HepG2 (cell line): ENCODE measurements around the gene TRMT6. TPM values are rescaled to one million over a fixed set of nuclear protein-coding genes. Genes with fewer than 3 reads are reported as not detected.

Experiments
- ATAC-seq: fragments of 200-7000 bp; cut with Tn5 transposase; 3 replicates; pipeline ENCODE4 v1.9.1; 2020; ENCODE audit warnings: mild to moderate bottlenecking, moderate library complexity
- BruUV-seq: library from RNA; stranded (reverse); fragments of 400-500 nt; replicated peaks from 2 replicates; lab custom pipeline; 2021; lab: Mats Ljungman, UMichigan
- CTCF ChIA-PET: fragments of 300-600 bp; formaldehyde crosslinking; extraction: SDS; loops from one replicate; lab custom pipeline; 2021; ENCODE audit warnings: low total read pairs, inconsistent platforms, low intra/inter-chr PET ratio; lab: Yijun Ruan, JAX
- POLR2A ChIA-PET: fragments of 350-600 bp; sonication (Branson Sonifier 250); formaldehyde crosslinking; loops from one replicate; lab custom pipeline; 2020; ENCODE audit warnings: antibody characterized with exemption, inconsistent platforms; lab: Yijun Ruan, JAX
- DNase-seq: peaks from one replicate; pipeline ENCODE4 v3.0.0-alpha.2; 2015; ENCODE audit warnings: low spot score
- FAIRE-seq: peaks from 3 replicates; lab custom pipeline; 2011; peaks lifted over from hg19 to GRCh38; lab: Jason Lieb, UNC
- H2AFZ ChIP-seq: one replicate; pipeline ENCODE4 v1.6.1; 2011; ENCODE audit warnings: low read length, inconsistent platforms
- H3K27ac ChIP-seq: fragments of 300-600 bp; 3 replicates; pipeline ENCODE4 v1.8.0; 2011; ENCODE audit warnings: mixed run types, mild to moderate bottlenecking, mixed read lengths, low read length, inconsistent platforms; ENCODE audit not compliant: insufficient read depth; ENCODE audit errors: extremely low read length
- H3K27me3 ChIP-seq, 2 experiments: fragments of 200-600 bp in 1 of 2; 2 replicates in 1 of 2; 3 replicates in 1 of 2; pipeline versions ENCODE4 v1.6.0 to v1.8.0; 2011; ENCODE audit warnings: low read length in 2 of 2, mild to moderate bottlenecking in 2 of 2, moderate library complexity in 2 of 2, inconsistent platforms in 1 of 2; ENCODE audit not compliant: insufficient read depth in 2 of 2, control insufficient read depth in 1 of 2
- H3K36me3 ChIP-seq, 2 experiments: fragments of 200-600 bp in 1 of 2; replicated peaks in 1 of 2; 2 replicates in 1 of 2; 3 replicates in 1 of 2; pipeline versions ENCODE4 v1.5.1 to v1.8.0; 2011; ENCODE audit warnings: low read length in 2 of 2, inconsistent platforms in 1 of 2; ENCODE audit not compliant: insufficient read depth in 2 of 2, control insufficient read depth in 1 of 2
- H3K4me1 ChIP-seq: 2 replicates; pipeline ENCODE4 v1.5.1; 2012; ENCODE audit warnings: low read length, inconsistent platforms; ENCODE audit not compliant: insufficient read depth
- H3K4me2 ChIP-seq: 2 replicates; pipeline ENCODE4 v1.6.0; 2011; ENCODE audit warnings: low read depth, low read length, inconsistent platforms
- H3K4me3 ChIP-seq, 3 experiments: fragments of 200-600 bp in 1 of 3; sonication (generic), shearing (Covaris generic) in 1 of 3; replicated peaks in 1 of 3; 2 replicates each; pipeline ENCODE4 v1.5.1; 2011 to 2016; ENCODE audit warnings: low read length in 3 of 3, inconsistent platforms in 2 of 3, low read depth in 2 of 3, mild to moderate bottlenecking in 2 of 3, control low read depth in 1 of 3, mixed read lengths in 1 of 3; ENCODE audit not compliant: insufficient read depth in 1 of 3
- H3K79me2 ChIP-seq: one replicate; pipeline ENCODE4 v1.6.1; 2011; ENCODE audit warnings: low read length, inconsistent platforms; ENCODE audit not compliant: insufficient read depth
- H3K9ac ChIP-seq: 2 replicates; pipeline ENCODE4 v1.6.0; 2011; ENCODE audit warnings: mild to moderate bottlenecking, low read depth, low read length, inconsistent platforms; ENCODE audit not compliant: insufficient read depth
- H3K9me3 ChIP-seq: 2 replicates; pipeline ENCODE4 v1.5.1; 2012; ENCODE audit warnings: mild to moderate bottlenecking, low read length
- H4K20me1 ChIP-seq: 2 replicates; pipeline ENCODE4 v1.6.0; 2011; ENCODE audit warnings: inconsistent platforms, mild to moderate bottlenecking, low read length, moderate library complexity; ENCODE audit not compliant: insufficient read depth
- HINFP ChIP-seq: sonication (generic); formaldehyde crosslinking; IDR thresholded peaks from 2 replicates; pipeline ENCODE4 v1.4.0; 2020; ENCODE audit warnings: low read depth, mild to moderate bottlenecking, missing genetic modification reagents
- IKZF4 ChIP-seq: sonication (generic); formaldehyde crosslinking; IDR thresholded peaks from 2 replicates; pipeline ENCODE4 v1.5.1; 2020; ENCODE audit warnings: borderline replicate concordance, mild to moderate bottlenecking, low read depth, missing genetic modification reagents; ENCODE audit errors: not compliant biosample characterization
- ZFP1 ChIP-seq: IDR thresholded peaks from 2 replicates; pipeline ENCODE4 v1.6.1; 2016
- ZNF784 ChIP-seq: sonication (generic); formaldehyde crosslinking; IDR thresholded peaks from 2 replicates; pipeline ENCODE4 v1.5.1; 2020; ENCODE audit warnings: missing genetic modification reagents, mild to moderate bottlenecking, borderline replicate concordance
- WGBS: methylation state at CpG from one replicate; pipeline ENCODE4 v1.1.6; 2017; ENCODE audit warnings: low lambda C conversion rate; 5-methylcytosine and 5-hydroxymethylcytosine counted together
- in situ Hi-C: cut with HindIII; loops from 2 replicates; pipeline ENCODE4 v1.10.0; 2017; ENCODE audit warnings: low pct_unique_long_range_greater_than_20kb; ENCODE audit not compliant: extremely low pct_ligation_motif_present
- intact Hi-C: fragments of 100-400 bp; cut with micrococcal nuclease; formaldehyde crosslinking; loops from one replicate; pipeline ENCODE4 v1.10.0; 2022; ENCODE audit not compliant: unreplicated experiment
- polyA plus RNA-seq, 8 experiments: library from polyadenylated mRNA; depleted of rRNA in 3 of 8; stranded (reverse) in 7 of 8; unstranded in 1 of 8; fragments of >200 nt; fragmentation: Illumina TruSeq in 4 of 8; extraction: Trizol in 4 of 8; gene quantifications; 2 replicates each; pipeline versions ENCODE4 v1.2.1 to v1.2.3, GENCODE V29; 2011 to 2016; ENCODE audit warnings: low read depth in 4 of 8, missing spikeins in 1 of 8, mixed read lengths in 1 of 8; ENCODE audit not compliant: insufficient read depth in 1 of 8
- total RNA-seq, 5 experiments: library from RNA; depleted of rRNA; stranded (reverse); fragments of >200 nt; fragmentation: Illumina TruSeq; extraction: Trizol; gene quantifications; 2 replicates each; pipeline ENCODE4 v1.2.3, GENCODE V29; 2016; ENCODE audit warnings: low read depth in 1 of 5

Gene TRMT6
- total and polyA plus RNA-seq, 2 of the 13 experiments (the other 11 are each of a cell fraction or from before 2014, with no cell fraction given): 10.5 to 37.8 TPM

- Histone ChIP-seq H3K4me3 (no peak overlapping the region), H3K79me2 (no peaks in the 10 kb centered on the region), H3K36me3 (peaks cover 14 to 70% of the 10 kb centered on the region in 2 experiments), H3K9me3 (no peaks in the 10 kb centered on the region), H3K4me2 (no peak overlapping the region), H3K27ac (no peak overlapping the region), H4K20me1 (no peaks in the 10 kb centered on the region), H3K9ac (no peak overlapping the region), H3K27me3 (no peaks in the 10 kb centered on the region), H3K4me1 (no peaks in the 10 kb centered on the region), H2AFZ (no peak overlapping the region)
- no peak for TF ChIP-seq ZFP1
- 0 out of 2 replicates have a peak, but pooled peaks have one; percentile 27 for TF ChIP-seq ZNF784 (CRISPR knock-in tag)
- in situ Hi-C loops: no loop called here
- no peak for ATAC-seq
- WGBS: 92% methylated on average over 2 of the region's 2 CpGs
- no peak for FAIRE-seq
- ChIA-PET POLR2A (no interaction called here), CTCF (no interaction called here)
- DNase-seq: no peak
- no TSS peak for BruUV-seq
- intact Hi-C loops: no loop called here
These were observed 20.0 kb upstream of the TRMT6 start for GRCh38 chr20:5970381-5970780.

DNA sequence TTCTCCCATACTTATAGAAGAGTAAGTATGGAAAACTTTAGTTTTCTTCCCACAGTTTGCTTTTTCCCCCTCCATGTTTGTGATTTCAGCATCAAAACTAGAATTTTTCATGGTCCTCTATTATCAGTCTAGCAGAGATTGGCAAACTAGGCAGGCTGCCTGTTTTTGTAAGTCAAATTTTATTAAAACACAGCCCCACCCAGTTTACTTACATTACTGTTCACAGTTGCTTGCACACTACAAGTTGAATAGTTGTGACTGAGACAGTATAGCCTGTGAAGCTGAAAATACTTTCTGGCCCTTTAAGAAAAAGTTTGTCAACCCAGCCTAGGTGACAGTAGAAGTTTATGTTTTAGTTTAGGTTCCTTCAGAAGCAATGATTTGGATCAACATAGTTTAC is 19.6 kb upstream of the TRMT6 start:
- no TSS peak for BruUV-seq

More for the DNA sequence above, 19.6 kb upstream of the TRMT6 start:
- ChIA-PET CTCF (no interaction called here), POLR2A (no interaction called here)
- Histone ChIP-seq H3K27ac (no peak overlapping the region), H3K36me3 (peaks cover 14 to 72% of the 10 kb centered on the region in 2 experiments), H3K9ac (no peak overlapping the region), H3K4me2 (no peak overlapping the region), H4K20me1 (no peaks in the 10 kb centered on the region), H3K4me1 (no peaks in the 10 kb centered on the region), H3K9me3 (no peaks in the 10 kb centered on the region), H2AFZ (no peak overlapping the region), H3K4me3 (no peak overlapping the region), H3K27me3 (no peaks in the 10 kb centered on the region), H3K79me2 (no peaks in the 10 kb centered on the region)
- DNase-seq (no peak), FAIRE-seq (no peak), ATAC-seq (no peak)
- in situ Hi-C loops: no loop called here
- TF ChIP-seq IKZF4 (CRISPR knock-in tag) (peak; percentile 40), HINFP (CRISPR knock-in tag) (no peak)
- intact Hi-C loops: no loop called here
